Measurements from ENCODE around the gene ABCB11.

- TF ChIP-seq POLR2A (IDR thresholded peaks at IDR 0.05), result no peak
- TF ChIP-seq, protein P1, sequence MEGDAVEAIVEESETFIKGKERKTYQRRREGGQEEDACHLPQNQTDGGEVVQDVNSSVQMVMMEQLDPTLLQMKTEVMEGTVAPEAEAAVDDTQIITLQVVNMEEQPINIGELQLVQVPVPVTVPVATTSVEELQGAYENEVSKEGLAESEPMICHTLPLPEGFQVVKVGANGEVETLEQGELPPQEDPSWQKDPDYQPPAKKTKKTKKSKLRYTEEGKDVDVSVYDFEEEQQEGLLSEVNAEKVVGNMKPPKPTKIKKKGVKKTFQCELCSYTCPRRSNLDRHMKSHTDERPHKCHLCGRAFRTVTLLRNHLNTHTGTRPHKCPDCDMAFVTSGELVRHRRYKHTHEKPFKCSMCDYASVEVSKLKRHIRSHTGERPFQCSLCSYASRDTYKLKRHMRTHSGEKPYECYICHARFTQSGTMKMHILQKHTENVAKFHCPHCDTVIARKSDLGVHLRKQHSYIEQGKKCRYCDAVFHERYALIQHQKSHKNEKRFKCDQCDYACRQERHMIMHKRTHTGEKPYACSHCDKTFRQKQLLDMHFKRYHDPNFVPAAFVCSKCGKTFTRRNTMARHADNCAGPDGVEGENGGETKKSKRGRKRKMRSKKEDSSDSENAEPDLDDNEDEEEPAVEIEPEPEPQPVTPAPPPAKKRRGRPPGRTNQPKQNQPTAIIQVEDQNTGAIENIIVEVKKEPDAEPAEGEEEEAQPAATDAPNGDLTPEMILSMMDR (IDR thresholded peaks at IDR 0.05), result no peak
These were observed 118.2 kb downstream of the ABCB11 start for GRCh38 chr2:168912901-168913369.
